Breast epithelium (tissue), 4 donors: ENCODE measurements around the gene ACTR1A. TPM values are rescaled to one million over a fixed set of nuclear protein-coding genes. Genes with fewer than 3 reads are reported as not detected.

ENCODE experiments used
- DNase-seq, 2 donors: peaks; one replicate each; pipeline ENCODE4 v3.0.0-alpha.2; 2019; ENCODE audit warnings: low spot score in 2 of 2
- H3K27ac ChIP-seq, 2 donors: fragments of 200-600 bp; sonication (generic) in 1 of 2; one replicate each; pipeline ENCODE4 v1.5.1; 2016 to 2019; ENCODE audit warnings: mild to moderate bottlenecking in 1 of 2
- H3K27me3 ChIP-seq, 2 donors: fragments of 200-600 bp; sonication (generic) in 1 of 2; one replicate each; pipeline versions ENCODE4 v1.5.1 to v1.6.0; 2017 to 2019; ENCODE audit warnings: control low read depth in 1 of 2, mild to moderate bottlenecking in 1 of 2
- H3K36me3 ChIP-seq: fragments of 200-600 bp; one replicate; pipeline ENCODE4 v1.5.1; 2019
- H3K4me1 ChIP-seq, 2 donors: fragments of 200-600 bp; sonication (generic); one replicate each; pipeline ENCODE4 v1.5.1; 2016 to 2019; ENCODE audit warnings: control low read depth in 1 of 2
- H3K4me3 ChIP-seq, 3 donors: fragments of 200-600 bp; sonication (generic); 1 replicate in 2 of 3; 2 replicates in 1 of 3; pipeline ENCODE4 v1.5.1; 2016 to 2019; ENCODE audit warnings: mild to moderate bottlenecking in 3 of 3, moderate library complexity in 2 of 3
- H3K9me3 ChIP-seq, 2 donors: fragments of 200-600 bp; sonication (generic) in 1 of 2; one replicate each; pipeline ENCODE4 v1.5.1; 2016 to 2019; ENCODE audit warnings: control low read depth in 1 of 2
- POLR2A ChIP-seq: fragments of 450-650 bp; IDR thresholded peaks from one replicate; pipeline ENCODE4 v1.6.1; 2016; ENCODE audit warnings: antibody characterized with exemption, mild to moderate bottlenecking, moderate library complexity
- POLR2AphosphoS5 ChIP-seq, 3 donors: sonication (generic); formaldehyde crosslinking; IDR thresholded peaks; one replicate each; pipeline ENCODE4 v1.6.1; 2017; ENCODE audit warnings: antibody characterized with exemption in 3 of 3
- intact Hi-C: fragments of 100-400 bp; cut with DNase I; formaldehyde crosslinking; loops from one replicate; pipeline ENCODE4 v1.15.1; 2023; ENCODE audit warnings: low total_unique reads
- total RNA-seq, 3 donors: library from RNA; depleted of rRNA; stranded (reverse); fragments of >200 nt; gene quantifications; one replicate each; pipeline ENCODE4 v1.1.0, GENCODE V29; 2016
- TF ChIP-seq, protein P1 (sequence below), 3 donors: fragments of 450-650 bp; IDR thresholded peaks; one replicate each; pipeline ENCODE4 v1.5.1; 2016 to 2017; ENCODE audit warnings: antibody characterized with exemption in 3 of 3, mild to moderate bottlenecking in 3 of 3, moderate library complexity in 3 of 3

ACTR1A gene
- total RNA-seq, 3 donors from 2014 or later = 84.9 to 110 (median 92.5) TPM

DNA sequence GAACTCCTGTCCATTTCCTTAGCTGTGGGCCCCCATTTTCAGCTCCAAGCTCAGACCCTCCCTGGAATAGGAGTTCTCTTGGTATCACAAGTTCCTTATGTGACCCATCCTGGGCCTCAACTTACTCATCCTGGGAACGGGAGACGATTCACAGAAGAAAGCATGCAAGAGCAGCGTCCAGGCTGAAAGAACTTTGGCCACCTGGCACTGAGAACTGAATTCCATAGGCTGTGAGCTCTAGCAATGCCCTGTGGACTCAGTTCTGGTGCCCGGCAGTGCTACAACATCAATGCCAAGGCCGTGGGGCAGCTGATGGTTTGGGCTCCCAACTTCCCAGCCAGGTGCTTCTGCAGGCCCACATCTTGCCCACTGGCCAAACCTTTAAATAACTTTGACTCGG lies 66.2 kb downstream of the ACTR1A start:
- intact Hi-C loops = loop anchor here (5.0 kb wide), 1 partner anchor 806 kb away; no protein-coding TSS in a partner anchor
- H3K36me3 ChIP-seq = no peaks in the 10 kb centered on the region
- peak overlapping the region in 2 of 3 donors; percentile 49 to 68 for H3K4me3 ChIP-seq
- no peak for DNase-seq
- no peaks in the 10 kb centered on the region for H3K27me3 ChIP-seq
- peak overlapping the region in 1 of 2 donors; percentile 88 for H3K27ac ChIP-seq
- peaks cover 5 to 6% of the 10 kb centered on the region in 2 donors for H3K4me1 ChIP-seq
- TF ChIP-seq POLR2AphosphoS5 (IDR thresholded peaks at IDR 0.05) (no peak), POLR2A (no peak)
- TF ChIP-seq, protein P1, sequence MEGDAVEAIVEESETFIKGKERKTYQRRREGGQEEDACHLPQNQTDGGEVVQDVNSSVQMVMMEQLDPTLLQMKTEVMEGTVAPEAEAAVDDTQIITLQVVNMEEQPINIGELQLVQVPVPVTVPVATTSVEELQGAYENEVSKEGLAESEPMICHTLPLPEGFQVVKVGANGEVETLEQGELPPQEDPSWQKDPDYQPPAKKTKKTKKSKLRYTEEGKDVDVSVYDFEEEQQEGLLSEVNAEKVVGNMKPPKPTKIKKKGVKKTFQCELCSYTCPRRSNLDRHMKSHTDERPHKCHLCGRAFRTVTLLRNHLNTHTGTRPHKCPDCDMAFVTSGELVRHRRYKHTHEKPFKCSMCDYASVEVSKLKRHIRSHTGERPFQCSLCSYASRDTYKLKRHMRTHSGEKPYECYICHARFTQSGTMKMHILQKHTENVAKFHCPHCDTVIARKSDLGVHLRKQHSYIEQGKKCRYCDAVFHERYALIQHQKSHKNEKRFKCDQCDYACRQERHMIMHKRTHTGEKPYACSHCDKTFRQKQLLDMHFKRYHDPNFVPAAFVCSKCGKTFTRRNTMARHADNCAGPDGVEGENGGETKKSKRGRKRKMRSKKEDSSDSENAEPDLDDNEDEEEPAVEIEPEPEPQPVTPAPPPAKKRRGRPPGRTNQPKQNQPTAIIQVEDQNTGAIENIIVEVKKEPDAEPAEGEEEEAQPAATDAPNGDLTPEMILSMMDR (IDR thresholded peaks at IDR 0.05) = no peak
- H3K9me3 ChIP-seq = no peaks in the 10 kb centered on the region

DNA sequence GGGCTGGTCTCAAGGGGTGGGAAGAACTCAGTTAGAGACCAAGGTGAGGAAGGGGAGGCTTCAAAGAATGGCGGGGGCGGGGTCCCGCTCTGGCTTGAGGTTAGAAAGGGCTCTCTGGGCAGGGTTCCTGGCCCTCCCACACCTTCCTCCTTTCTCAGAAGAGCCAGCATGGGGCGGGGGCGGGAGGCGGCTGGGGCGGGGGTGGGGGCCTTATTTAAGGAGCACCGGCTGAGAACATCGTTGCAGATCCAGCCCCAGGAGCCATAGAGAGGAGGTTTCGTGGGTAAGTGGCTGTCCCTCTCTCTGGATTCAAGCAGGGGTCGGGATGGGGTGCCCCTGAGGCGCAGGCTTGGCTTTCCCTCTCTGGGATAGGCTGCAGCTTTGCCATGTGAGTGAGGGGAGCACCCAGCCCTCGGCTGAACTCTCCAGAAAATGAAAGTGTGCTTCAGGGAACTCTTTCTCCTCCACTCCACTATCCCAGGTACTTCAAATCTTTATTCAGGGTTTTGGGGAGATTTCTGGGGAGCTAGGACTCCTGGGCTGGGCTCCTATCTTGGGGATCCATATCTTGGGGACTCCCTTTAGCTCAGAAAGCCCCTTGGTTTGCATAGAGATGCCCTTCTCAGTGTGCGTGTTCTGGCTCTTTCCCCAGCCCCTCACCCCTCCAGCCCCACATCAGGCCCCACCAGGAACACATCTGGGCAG lies 66.8 kb downstream of the ACTR1A start:
- no peaks in the 10 kb centered on the region for H3K36me3 ChIP-seq
- H3K27ac ChIP-seq = peak overlapping the region; percentile 63 to 88
- intact Hi-C loops = loop anchor here (5.0 kb wide), 1 partner anchor 807 kb away; no protein-coding TSS in a partner anchor
- no peaks in the 10 kb centered on the region for H3K27me3 ChIP-seq
- H3K4me3 ChIP-seq = peak overlapping the region; percentile 17 to 68 (median 49)
- H3K4me1 ChIP-seq = peaks cover 6% of the 10 kb centered on the region in 2 donors
- no peak for DNase-seq
- no peaks in the 10 kb centered on the region for H3K9me3 ChIP-seq
- TF ChIP-seq, protein P1 (IDR thresholded peaks at IDR 0.05) = no peak
- no peak for TF ChIP-seq POLR2AphosphoS5 (IDR thresholded peaks at IDR 0.05)

DNA sequence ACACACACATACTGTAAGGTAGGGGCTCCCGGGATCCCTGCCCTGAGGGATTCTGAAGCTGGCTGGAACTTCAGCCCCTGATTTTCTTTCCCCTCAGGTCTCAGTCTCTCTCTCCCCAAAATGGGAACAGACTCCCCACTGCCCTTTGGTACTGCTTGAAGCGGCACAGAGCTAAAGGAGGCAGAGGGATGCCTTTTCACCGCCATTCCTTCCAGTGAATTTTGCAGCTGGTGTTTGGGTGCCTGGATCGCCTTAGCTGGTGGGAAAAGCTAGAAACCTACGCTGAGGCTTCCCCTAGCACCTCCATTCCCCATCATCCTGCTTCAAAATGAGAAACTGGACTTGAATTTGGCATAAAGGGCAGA lies 67.4 kb downstream of the ACTR1A start:
- H3K27ac ChIP-seq = peak overlapping the region; percentile 63 to 88
- DNase-seq = no peak
- no peaks in the 10 kb centered on the region for H3K27me3 ChIP-seq
- H3K4me3 ChIP-seq = peak overlapping the region; percentile 17 to 68 (median 49)
- no peaks in the 10 kb centered on the region for H3K36me3 ChIP-seq
- intact Hi-C loops = loop anchor here (5.0 kb wide), 1 partner anchor 807 kb away; no protein-coding TSS in a partner anchor
- TF ChIP-seq, protein P1 (IDR thresholded peaks at IDR 0.05) = no peak
- TF ChIP-seq POLR2AphosphoS5 (IDR thresholded peaks at IDR 0.05) (no peak), POLR2A (no peak)
- H3K4me1 ChIP-seq = peaks cover 6% of the 10 kb centered on the region in 2 donors
- H3K9me3 ChIP-seq = no peaks in the 10 kb centered on the region

DNA sequence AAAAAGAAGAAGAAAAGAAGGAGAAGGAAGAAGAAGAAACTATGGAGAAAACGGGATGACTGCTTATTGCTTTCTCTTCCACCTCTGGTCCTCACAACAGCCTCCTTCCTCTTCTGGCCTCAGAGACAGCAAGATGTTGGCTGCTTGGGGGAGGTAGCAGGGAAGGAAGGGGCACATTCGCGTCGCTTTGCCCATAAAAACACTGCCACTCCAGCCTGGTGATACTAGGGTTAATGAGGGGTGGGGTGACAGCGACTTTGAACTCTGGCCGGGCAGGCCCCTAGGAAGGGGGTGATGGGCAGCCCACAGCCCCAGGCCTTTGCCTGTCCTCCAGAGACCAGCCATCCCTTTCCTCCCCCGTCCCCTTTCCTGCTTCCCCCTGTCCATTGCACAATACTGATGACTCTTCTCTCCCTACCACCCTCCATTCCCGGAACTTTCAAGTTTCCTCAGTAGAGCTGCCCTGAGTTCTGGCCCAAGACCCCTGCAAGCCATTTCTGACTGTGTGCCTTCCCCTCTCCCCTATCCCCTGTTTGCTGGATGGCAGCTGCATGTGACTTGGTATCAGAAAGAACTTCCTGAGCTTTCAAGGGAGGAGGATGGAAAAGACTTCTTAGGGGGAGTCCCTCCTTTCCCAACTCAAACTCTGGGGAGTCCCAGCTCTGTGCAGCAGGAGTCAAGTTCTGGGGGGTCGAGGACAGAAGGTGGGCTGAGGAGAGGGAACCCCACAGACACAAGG lies 67.9 kb downstream of the ACTR1A start:
- no peaks in the 10 kb centered on the region for H3K9me3 ChIP-seq
- H3K36me3 ChIP-seq = no peaks in the 10 kb centered on the region
- TF ChIP-seq POLR2A (no peak), POLR2AphosphoS5 (IDR thresholded peaks at IDR 0.05) (no peak)
- TF ChIP-seq, protein P1 (IDR thresholded peaks at IDR 0.05) = no peak
- no peaks in the 10 kb centered on the region for H3K27me3 ChIP-seq
- H3K4me3 ChIP-seq = peak overlapping the region in 1 of 3 donors; percentile 68
- DNase-seq = no peak
- peaks cover 6% of the 10 kb centered on the region in 2 donors for H3K4me1 ChIP-seq
- H3K27ac ChIP-seq = peak overlapping the region; percentile 63 to 88
- intact Hi-C loops = loop anchor here (5.0 kb wide), 1 partner anchor 808 kb away; no protein-coding TSS in a partner anchor

DNA sequence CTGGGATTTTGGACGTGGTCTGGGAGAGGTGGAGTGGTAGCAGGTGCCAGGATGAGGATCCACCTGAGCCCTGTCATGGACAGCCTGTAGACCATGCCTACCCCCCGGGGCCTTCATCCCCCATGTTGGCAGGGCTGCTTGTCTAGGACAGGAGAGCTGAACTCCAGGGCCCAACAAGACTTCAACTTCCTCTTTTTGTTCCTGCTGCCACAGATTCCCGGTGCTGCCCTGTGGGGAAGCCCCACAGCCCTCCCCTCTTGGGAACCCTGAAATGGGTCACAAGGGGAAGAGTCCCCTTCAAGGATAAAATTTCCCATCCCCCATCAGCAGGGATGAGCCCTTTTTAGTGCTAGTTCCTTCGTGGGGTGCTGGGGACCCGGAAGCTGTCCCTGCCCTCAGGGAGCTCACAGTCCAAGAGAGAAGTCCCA lies 68.9 kb downstream of the ACTR1A start:
- H3K9me3 ChIP-seq = no peaks in the 10 kb centered on the region
- H3K4me1 ChIP-seq = peaks cover 6% of the 10 kb centered on the region in 2 donors
- H3K4me3 ChIP-seq = no peak overlapping the region
- intact Hi-C loops = no loop called here
- no peaks in the 10 kb centered on the region for H3K36me3 ChIP-seq
- no peaks in the 10 kb centered on the region for H3K27me3 ChIP-seq
- peak overlapping the region in 1 of 2 donors; percentile 54 for H3K27ac ChIP-seq
- no peak for DNase-seq
- TF ChIP-seq POLR2AphosphoS5 (IDR thresholded peaks at IDR 0.05) (no peak), POLR2A (no peak)
- TF ChIP-seq, protein P1 (IDR thresholded peaks at IDR 0.05) = no peak
